Testis (tissue), 3 donors: ENCODE data around the gene ATP6V1B1. TPM values are rescaled to one million over a fixed set of nuclear protein-coding genes. Genes with fewer than 3 reads are reported as not detected.

Experiments
- DNase-seq: peaks from one replicate; pipeline ENCODE4 v3.0.0-alpha.2; 2019
- H3K27ac ChIP-seq, 2 donors: fragments of 200-600 bp; sonication (generic); one replicate each; pipeline ENCODE4 v1.5.1; 2019
- H3K27me3 ChIP-seq: fragments of 200-600 bp; sonication (generic); one replicate; pipeline ENCODE4 v1.5.1; 2019
- H3K36me3 ChIP-seq: fragments of 200-600 bp; sonication (generic); one replicate; pipeline ENCODE4 v1.5.1; 2017; ENCODE audit warnings: low read depth; ENCODE audit errors: missing control alignments
- H3K4me1 ChIP-seq: fragments of 200-600 bp; sonication (generic); one replicate; pipeline ENCODE4 v1.5.1; 2019
- H3K4me3 ChIP-seq, 2 donors: fragments of 200-600 bp; sonication (generic); one replicate each; pipeline ENCODE4 v1.5.1; 2017 to 2019
- H3K9me3 ChIP-seq: fragments of 200-600 bp; sonication (generic); one replicate; pipeline ENCODE4 v1.5.1; 2017
- POLR2A ChIP-seq: fragments of 450-650 bp; IDR thresholded peaks from one replicate; pipeline ENCODE4 v1.6.1; 2017; ENCODE audit warnings: antibody characterized with exemption, mild to moderate bottlenecking, moderate library complexity
- WGBS, 2 donors: methylation state at CpG; one replicate each; pipeline ENCODE4 v1.1.5; 2018; 5-methylcytosine and 5-hydroxymethylcytosine counted together
- intact Hi-C: fragments of 100-400 bp; cut with DNase I; formaldehyde crosslinking; loops from one replicate; pipeline ENCODE4 v1.15.1; 2023; ENCODE audit warnings: low total_unique reads
- polyA plus RNA-seq: library from polyadenylated mRNA; stranded (reverse); fragments of 350-450 nt; fragmentation: Illumina TruSeq; extraction: RNeasy Lipid Tissue Mini Kit (QIAGEN cat#74804); gene quantifications from one replicate; pipeline ENCODE4 v1.2.3, GENCODE V29; 2014; ENCODE audit warnings: low read depth, low replicate concordance; ENCODE audit not compliant: insufficient read depth
- total RNA-seq, 2 donors: library from RNA; depleted of rRNA; stranded (reverse); fragments of >200 nt; gene quantifications; one replicate each; pipeline ENCODE4 v1.2.3, GENCODE V29; 2016
- TF ChIP-seq, protein P1 (sequence below), 3 experiments: fragments of 450-650 bp in 2 of 3; fragments of 200-600 bp in 1 of 3; sonication (generic) in 1 of 3; IDR thresholded peaks; one replicate each; pipeline ENCODE4 v1.5.1; 2016 to 2019; ENCODE audit warnings: antibody characterized with exemption in 3 of 3, mild to moderate bottlenecking in 2 of 3, moderate library complexity in 1 of 3

The ATP6V1B1 gene
- total and polyA plus RNA-seq, 3 donors from 2014 or later = 1.7 to 2.9 TPM; not detected in 1

DNA sequence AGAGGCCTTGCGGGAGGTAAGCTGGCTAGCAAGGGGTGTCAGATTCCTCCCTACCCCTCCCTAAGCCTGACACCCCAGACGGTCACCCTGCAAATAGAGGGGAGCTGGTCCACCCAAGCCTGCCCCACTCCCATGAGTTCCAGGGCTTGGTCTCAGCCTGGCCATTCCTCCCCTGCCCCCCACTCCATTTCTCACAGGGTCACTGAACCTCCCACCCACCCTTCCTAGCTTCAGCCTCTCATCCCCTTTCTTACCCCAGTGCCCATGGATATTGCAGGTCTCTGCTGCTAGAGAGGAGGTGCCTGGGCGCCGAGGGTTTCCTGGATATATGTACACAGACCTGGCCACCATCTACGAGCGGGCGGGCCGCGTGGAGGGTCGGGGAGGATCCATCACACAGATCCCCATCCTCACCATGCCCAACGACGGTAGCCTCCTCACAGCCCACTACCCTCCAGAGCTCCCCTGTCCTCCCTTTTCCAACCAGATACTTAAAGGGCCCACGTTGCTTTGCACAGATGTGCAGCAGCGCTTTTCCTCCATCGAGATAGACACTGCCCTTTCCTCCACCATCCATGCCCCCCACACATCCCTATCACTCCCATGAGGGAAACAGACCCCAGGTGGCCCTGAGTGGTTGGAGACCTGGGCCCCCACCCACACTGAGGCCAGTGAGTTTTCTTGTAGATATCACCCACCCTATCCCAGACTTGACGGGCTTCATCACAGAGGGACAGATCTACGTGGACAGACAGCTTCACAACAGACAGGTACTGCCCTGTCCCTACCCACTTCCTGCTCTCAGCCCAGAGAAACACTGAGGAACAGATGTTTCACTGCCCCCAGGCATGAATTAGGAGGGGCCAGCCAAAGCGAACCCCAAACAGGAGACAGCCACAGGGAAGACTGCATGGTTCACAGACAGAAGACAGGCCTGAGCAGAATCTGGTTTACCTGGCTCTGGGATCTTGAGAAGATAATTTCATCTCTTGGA is 27.5 kb downstream of the ATP6V1B1 start:
- Histone ChIP-seq H3K4me3 (no peak overlapping the region), H3K4me1 (peaks cover 6% of the 10 kb centered on the region), H3K27ac (no peak overlapping the region), H3K27me3 (no peaks in the 10 kb centered on the region), H3K36me3 (no peaks in the 10 kb centered on the region), H3K9me3 (no peaks in the 10 kb centered on the region)
- WGBS, 2 donors = 66 to 71% methylated on average over 17 to 18 of the region's 18 CpGs
- TF ChIP-seq, protein P1, sequence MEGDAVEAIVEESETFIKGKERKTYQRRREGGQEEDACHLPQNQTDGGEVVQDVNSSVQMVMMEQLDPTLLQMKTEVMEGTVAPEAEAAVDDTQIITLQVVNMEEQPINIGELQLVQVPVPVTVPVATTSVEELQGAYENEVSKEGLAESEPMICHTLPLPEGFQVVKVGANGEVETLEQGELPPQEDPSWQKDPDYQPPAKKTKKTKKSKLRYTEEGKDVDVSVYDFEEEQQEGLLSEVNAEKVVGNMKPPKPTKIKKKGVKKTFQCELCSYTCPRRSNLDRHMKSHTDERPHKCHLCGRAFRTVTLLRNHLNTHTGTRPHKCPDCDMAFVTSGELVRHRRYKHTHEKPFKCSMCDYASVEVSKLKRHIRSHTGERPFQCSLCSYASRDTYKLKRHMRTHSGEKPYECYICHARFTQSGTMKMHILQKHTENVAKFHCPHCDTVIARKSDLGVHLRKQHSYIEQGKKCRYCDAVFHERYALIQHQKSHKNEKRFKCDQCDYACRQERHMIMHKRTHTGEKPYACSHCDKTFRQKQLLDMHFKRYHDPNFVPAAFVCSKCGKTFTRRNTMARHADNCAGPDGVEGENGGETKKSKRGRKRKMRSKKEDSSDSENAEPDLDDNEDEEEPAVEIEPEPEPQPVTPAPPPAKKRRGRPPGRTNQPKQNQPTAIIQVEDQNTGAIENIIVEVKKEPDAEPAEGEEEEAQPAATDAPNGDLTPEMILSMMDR (IDR thresholded peaks at IDR 0.05) = no peak
- no peak for TF ChIP-seq POLR2A
- intact Hi-C loops = no loop called here
- peak; percentile 11 for DNase-seq

GRCh38 chr2:70964133-70964532 is 28.4 kb downstream of the ATP6V1B1 start:
- H3K9me3 ChIP-seq = no peaks in the 10 kb centered on the region
- DNase-seq = no peak
- 38 to 52% methylated on average over 4 of the region's 4 CpGs for WGBS, 2 donors
- H3K27me3 ChIP-seq = no peaks in the 10 kb centered on the region
- no peak overlapping the region for H3K27ac ChIP-seq
- no peak overlapping the region for H3K4me3 ChIP-seq
- H3K36me3 ChIP-seq = no peaks in the 10 kb centered on the region
- peaks cover 6% of the 10 kb centered on the region for H3K4me1 ChIP-seq
- intact Hi-C loops = no loop called here
- TF ChIP-seq, protein P1 (IDR thresholded peaks at IDR 0.05) = no peak
- no peak for TF ChIP-seq POLR2A

DNA sequence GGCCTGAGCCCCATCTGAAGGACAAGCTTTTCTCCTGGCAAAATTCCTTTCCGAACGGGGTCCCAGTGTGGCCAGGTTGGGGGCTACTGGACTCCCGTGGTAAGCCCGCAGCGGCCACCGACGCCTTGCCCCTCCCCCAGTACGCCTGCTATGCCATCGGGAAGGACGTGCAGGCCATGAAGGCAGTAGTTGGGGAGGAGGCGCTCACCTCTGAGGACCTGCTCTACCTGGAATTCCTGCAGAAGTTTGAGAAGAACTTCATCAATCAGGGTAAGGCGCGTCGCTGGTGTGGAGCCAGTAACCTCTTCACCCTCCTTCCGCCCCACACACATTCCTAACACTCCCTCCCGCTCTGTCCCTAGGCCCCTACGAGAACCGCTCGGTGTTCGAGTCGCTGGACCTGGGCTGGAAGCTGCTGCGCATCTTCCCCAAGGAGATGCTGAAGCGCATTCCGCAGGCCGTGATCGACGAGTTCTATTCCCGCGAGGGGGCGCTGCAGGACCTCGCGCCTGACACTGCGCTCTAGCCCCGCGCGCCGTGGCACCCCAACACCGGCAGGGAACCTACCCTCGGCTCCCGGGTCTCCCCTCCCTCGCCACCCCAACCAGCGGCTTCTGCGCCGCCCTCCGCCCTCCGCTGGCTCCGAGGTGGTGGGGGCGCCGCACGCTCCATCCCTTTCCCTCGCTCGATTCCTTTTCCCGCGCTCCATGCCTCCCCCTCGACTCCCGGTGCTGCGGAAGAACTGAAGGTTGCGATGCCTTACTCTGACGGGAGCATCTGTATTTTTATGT is 29.1 kb downstream of the ATP6V1B1 start:
- Histone ChIP-seq H3K27ac (no peak overlapping the region), H3K4me1 (peaks cover 6% of the 10 kb centered on the region), H3K9me3 (no peaks in the 10 kb centered on the region), H3K27me3 (no peaks in the 10 kb centered on the region), H3K36me3 (no peaks in the 10 kb centered on the region), H3K4me3 (peak overlapping the region; percentile 20 to 57)
- TF ChIP-seq, protein P1 (IDR thresholded peaks at IDR 0.05) = peak; percentile 43 to 77 (median 62)
- TF ChIP-seq POLR2A = no peak
- intact Hi-C loops = no loop called here
- 3% methylated on average over 42 to 59 of the region's 59 CpGs for WGBS, 2 donors
- DNase-seq = peak; percentile 83

DNA sequence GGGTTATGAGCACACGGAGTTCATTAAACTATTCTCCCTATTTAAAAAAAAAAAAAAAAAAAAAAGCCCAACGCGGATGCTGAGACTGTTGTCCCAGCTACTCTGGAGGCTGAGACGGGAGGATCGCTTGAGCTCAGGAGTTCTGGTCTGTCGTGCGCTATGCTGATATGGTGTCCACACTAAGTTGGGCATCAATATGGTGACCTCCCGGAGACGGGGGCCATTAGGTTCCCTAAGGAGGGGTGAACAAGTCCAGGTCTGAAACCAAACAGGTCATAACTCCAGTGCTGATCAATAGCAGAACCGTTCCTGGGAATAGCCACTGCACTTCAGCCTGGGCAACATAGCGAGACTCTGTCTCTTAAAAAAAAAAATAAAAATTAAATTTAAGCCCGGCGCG is 29.8 kb downstream of the ATP6V1B1 start:
- 30 to 57% methylated on average over 14 of the region's 14 CpGs for WGBS, 2 donors
- Histone ChIP-seq H3K4me3 (peak overlapping the region; percentile 20 to 57), H3K36me3 (no peaks in the 10 kb centered on the region), H3K27me3 (no peaks in the 10 kb centered on the region), H3K4me1 (peaks cover 6% of the 10 kb centered on the region), H3K9me3 (no peaks in the 10 kb centered on the region), H3K27ac (no peak overlapping the region)
- no peak for TF ChIP-seq POLR2A
- TF ChIP-seq, protein P1 (IDR thresholded peaks at IDR 0.05) = no peak
- peak; percentile 13 for DNase-seq
- intact Hi-C loops = no loop called here
